Gastroesophageal sphincter (tissue), 3 donors: Measurements from ENCODE around the gene FREM3.

Experiments
- CTCF ChIP-seq, 4 experiments: fragments of 200-600 bp in 2 of 4; fragments of 450-650 bp in 2 of 4; sonication (generic) in 1 of 4; IDR thresholded peaks; one replicate each; pipeline ENCODE4 v1.5.1; 2017 to 2019; ENCODE audit warnings: antibody characterized with exemption in 4 of 4, mild to moderate bottlenecking in 2 of 4, moderate library complexity in 2 of 4
- POLR2A ChIP-seq, 2 donors: fragments of 450-650 bp; IDR thresholded peaks; one replicate each; pipeline ENCODE4 v1.6.1; 2017; ENCODE audit warnings: antibody characterized with exemption in 2 of 2, mild to moderate bottlenecking in 2 of 2, moderate library complexity in 1 of 2
- POLR2AphosphoS5 ChIP-seq: sonication (generic); formaldehyde crosslinking; IDR thresholded peaks from one replicate; pipeline ENCODE4 v1.6.1; 2017; ENCODE audit warnings: antibody characterized with exemption

- no peak for TF ChIP-seq CTCF (IDR thresholded peaks at IDR 0.05)
- TF ChIP-seq POLR2AphosphoS5, result no peak
- TF ChIP-seq POLR2A (IDR thresholded peaks at IDR 0.05), result no peak
Measured at GRCh38 chr4:143653031-143653430, 47.4 kb downstream of the FREM3 start.
